HUES6 (cell line): ENCODE results near the gene CFP.
"Not testable (repeated sequence)": the region's sequence is repeated elsewhere in the genome, so short reads cannot be mapped to it uniquely, and the experiment has no call there.

ENCODE experiments used
- H3K27ac ChIP-seq: 2 replicates; pipeline ENCODE4 v1.7.0; 2013; ENCODE audit warnings: low read depth, mild to moderate bottlenecking, low read length, inconsistent platforms
- H3K27me3 ChIP-seq: 2 replicates; pipeline ENCODE4 v1.6.1; 2013; ENCODE audit warnings: low read length; ENCODE audit not compliant: control insufficient read depth, insufficient read depth
- H3K36me3 ChIP-seq: 2 replicates; pipeline ENCODE4 v1.6.1; 2013; ENCODE audit warnings: low read length; ENCODE audit not compliant: control insufficient read depth, insufficient read depth
- H3K4me1 ChIP-seq: 2 replicates; pipeline ENCODE4 v1.6.1; 2013; ENCODE audit warnings: low read length; ENCODE audit not compliant: control insufficient read depth, insufficient read depth
- H3K4me3 ChIP-seq: 2 replicates; pipeline ENCODE4 v1.5.1; 2013; ENCODE audit warnings: low read depth, low read length
- H3K9ac ChIP-seq: one replicate; pipeline ENCODE4 v1.6.1; 2013; ENCODE audit warnings: mild to moderate bottlenecking, low read length
- H3K9me3 ChIP-seq: 2 replicates; pipeline ENCODE4 v1.6.1; 2013; ENCODE audit warnings: low read depth, low read length; ENCODE audit not compliant: control insufficient read depth, insufficient read depth

CFP gene

DNA sequence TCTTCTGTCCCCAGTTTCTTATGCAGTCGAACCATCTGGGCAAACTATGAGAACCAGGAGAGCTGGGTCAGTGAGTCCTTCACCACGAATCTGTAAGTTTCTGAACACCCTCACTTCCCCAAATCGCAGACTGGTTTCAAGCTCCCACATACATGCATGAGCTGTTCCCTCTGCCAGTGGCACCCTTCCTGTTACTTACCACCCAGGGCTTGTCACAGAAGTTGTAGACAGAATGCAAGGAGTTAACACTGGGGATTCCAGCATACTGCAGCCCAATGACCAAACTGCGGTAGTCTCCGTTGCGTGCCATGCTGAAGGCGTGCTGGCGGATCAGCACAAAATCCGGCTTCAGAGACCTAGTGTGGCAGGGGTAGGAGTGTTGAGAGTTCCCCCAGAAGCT is 24.7 kb downstream of the CFP start:
- Histone ChIP-seq H3K4me3 (no peak overlapping the region), H3K4me1 (peaks cover 14% of the 10 kb centered on the region), H3K9ac (no peak overlapping the region), H3K9me3 (peaks cover 13% of the 10 kb centered on the region; the same call in 1 of the 2 replicates), H3K27me3 (no peaks in the 10 kb centered on the region), H3K27ac (no peak overlapping the region), H3K36me3 (no peaks in the 10 kb centered on the region)

GRCh38 chrX:47603125-47603524 is 26.6 kb downstream of the CFP start:
- not testable (repeated sequence) for H3K27ac ChIP-seq, H3K27me3 ChIP-seq, H3K4me3 ChIP-seq, H3K4me1 ChIP-seq, H3K9me3 ChIP-seq, H3K9ac ChIP-seq, H3K36me3 ChIP-seq

- H3K9me3 ChIP-seq: peaks cover 13% of the 10 kb centered on the region
- H3K4me1 ChIP-seq: no peaks in the 10 kb centered on the region
- no peak overlapping the region for H3K4me3 ChIP-seq
- H3K27me3 ChIP-seq: no peaks in the 10 kb centered on the region
- H3K9ac ChIP-seq: no peak overlapping the region
- H3K27ac ChIP-seq: no peak overlapping the region
- no peaks in the 10 kb centered on the region for H3K36me3 ChIP-seq
Observed at GRCh38 chrX:47597222-47597621, 32.5 kb downstream of the CFP start.

GRCh38 chrX:47596256-47596655 is 33.5 kb downstream of the CFP start:
- Histone ChIP-seq H3K27me3 (no peaks in the 10 kb centered on the region), H3K4me1 (no peaks in the 10 kb centered on the region), H3K36me3 (no peaks in the 10 kb centered on the region), H3K27ac (no peak overlapping the region), H3K4me3 (no peak overlapping the region), H3K9ac (no peak overlapping the region), H3K9me3 (peaks cover 13% of the 10 kb centered on the region)

DNA sequence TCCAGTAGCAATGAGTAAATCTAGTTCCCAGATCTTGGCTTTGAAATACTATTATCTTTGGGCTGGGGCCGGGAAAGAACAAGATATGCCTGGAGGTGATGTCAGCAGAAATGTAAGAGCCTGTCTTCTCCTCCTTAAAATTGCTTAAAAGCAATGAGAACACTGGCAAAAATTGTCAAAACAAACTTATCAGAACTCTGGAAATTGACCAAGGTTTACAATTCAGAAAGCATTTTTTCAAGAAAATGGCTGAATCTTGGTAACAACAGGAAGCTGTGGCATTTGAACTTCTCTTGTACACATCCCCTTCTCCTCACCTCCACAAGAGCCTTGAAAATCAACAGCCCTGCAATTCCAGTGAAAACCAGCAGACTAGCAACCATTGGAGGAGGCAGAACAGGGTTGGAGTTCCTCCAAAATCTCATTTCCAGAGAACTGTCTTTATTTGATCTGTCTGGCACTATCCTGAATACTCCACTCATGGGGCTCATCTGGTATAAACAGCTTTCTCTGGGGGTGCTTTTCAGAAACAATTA is 33.9 kb downstream of the CFP start:
- H3K27me3 ChIP-seq: no peaks in the 10 kb centered on the region
- H3K4me1 ChIP-seq: no peaks in the 10 kb centered on the region
- no peak overlapping the region for H3K27ac ChIP-seq
- H3K36me3 ChIP-seq: no peaks in the 10 kb centered on the region
- H3K9me3 ChIP-seq: peaks cover 15% of the 10 kb centered on the region
- no peak overlapping the region for H3K4me3 ChIP-seq
- H3K9ac ChIP-seq: no peak overlapping the region

DNA sequence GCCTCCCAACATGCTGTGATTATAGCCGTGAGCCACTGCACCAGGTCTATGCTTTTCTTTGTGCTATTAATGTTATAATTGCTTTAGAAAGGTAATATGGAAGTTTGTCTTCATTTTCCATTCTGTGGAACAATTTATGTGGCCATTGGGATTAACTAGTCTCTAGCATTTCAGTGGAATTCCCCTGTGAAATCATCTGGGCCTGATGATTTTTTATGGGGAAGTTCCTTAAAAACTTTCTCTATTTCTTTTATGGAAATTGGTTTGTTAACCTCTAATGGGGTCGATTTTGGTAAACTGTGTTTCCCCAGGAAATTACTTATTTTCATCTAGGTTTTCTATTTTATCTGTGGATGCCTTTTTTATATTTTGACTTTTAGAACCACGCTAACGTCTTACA is 36.2 kb downstream of the CFP start:
- peaks cover 9% of the 10 kb centered on the region for H3K9me3 ChIP-seq
- H3K27me3 ChIP-seq: no peaks in the 10 kb centered on the region
- H3K9ac ChIP-seq: no peak overlapping the region
- H3K36me3 ChIP-seq: no peaks in the 10 kb centered on the region
- no peaks in the 10 kb centered on the region for H3K4me1 ChIP-seq
- no peak overlapping the region for H3K27ac ChIP-seq
- H3K4me3 ChIP-seq: no peak overlapping the region

GRCh38 chrX:47590984-47591383 is 38.7 kb downstream of the CFP start:
- H3K27me3 ChIP-seq: no peaks in the 10 kb centered on the region
- H3K9me3 ChIP-seq: peaks cover 9% of the 10 kb centered on the region; the same call in 1 of the 2 replicates
- H3K4me1 ChIP-seq: 0 out of 2 replicates have a peak, but pooled peaks cover 4% of the 10 kb centered on the region
- no peak overlapping the region for H3K27ac ChIP-seq
- H3K9ac ChIP-seq: no peak overlapping the region
- H3K36me3 ChIP-seq: peaks cover 10% of the 10 kb centered on the region; the same call in 1 of the 2 replicates
- H3K4me3 ChIP-seq: no peak overlapping the region

GRCh38 chrX:47587906-47588735 is 41.6 kb downstream of the CFP start:
- no peak overlapping the region for H3K4me3 ChIP-seq
- H3K27ac ChIP-seq: no peak overlapping the region
- no peak overlapping the region for H3K9ac ChIP-seq
- peaks cover 4% of the 10 kb centered on the region; the same call in 1 of the 2 replicates for H3K4me1 ChIP-seq
- peaks cover 12% of the 10 kb centered on the region; the same call in 1 of the 2 replicates for H3K9me3 ChIP-seq
- H3K27me3 ChIP-seq: no peaks in the 10 kb centered on the region
- peaks cover 10% of the 10 kb centered on the region; the same call in 1 of the 2 replicates for H3K36me3 ChIP-seq

DNA sequence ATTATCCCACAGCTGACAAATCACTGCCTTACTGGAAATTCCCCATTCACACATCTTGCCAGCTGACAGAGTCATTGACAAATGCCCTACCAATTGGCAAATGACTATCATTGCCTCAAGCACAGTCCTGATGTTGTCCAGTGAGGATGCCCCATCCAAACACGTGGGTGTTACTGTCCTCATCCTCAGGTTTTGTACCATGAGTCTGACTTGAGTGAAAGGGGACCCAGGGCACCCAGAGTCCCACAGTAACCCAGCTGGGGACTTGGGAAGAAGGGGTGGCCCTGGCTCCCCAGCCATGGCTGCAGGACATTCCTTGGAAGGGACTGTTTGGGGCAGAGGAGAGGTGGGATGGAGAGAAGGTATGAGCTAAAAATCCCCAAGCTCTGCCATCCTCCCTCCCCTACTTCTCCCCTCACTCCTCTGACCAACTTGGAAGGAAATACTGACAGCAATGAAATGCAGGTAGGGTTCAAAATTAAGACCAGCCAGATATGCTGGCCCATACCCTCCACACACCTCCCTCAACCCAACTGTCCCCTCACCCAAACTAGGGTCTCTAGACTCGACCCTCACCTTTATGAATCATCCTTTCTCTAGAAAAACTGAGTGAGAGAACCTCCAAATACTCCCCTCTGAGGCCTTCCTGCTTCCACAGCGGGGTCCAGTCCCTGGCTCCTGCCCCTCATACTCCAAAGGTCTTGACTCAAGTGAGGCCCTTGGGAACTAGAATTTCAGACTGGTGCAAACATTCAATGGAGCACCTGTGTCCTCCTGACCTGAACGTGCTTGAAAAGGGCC is 42.4 kb downstream of the CFP start:
- Histone ChIP-seq H3K27me3 (no peaks in the 10 kb centered on the region), H3K4me3 (no peak overlapping the region)

GRCh38 chrX:47586043-47586787 is 43.5 kb downstream of the CFP start:
- Histone ChIP-seq H3K4me3 (no peak overlapping the region), H3K27ac (no peak overlapping the region), H3K27me3 (no peaks in the 10 kb centered on the region), H3K4me1 (peaks cover 7% of the 10 kb centered on the region; the same call in 1 of the 2 replicates), H3K36me3 (peaks cover 10% of the 10 kb centered on the region; the same call in 1 of the 2 replicates), H3K9ac (no peak overlapping the region), H3K9me3 (peaks cover 12% of the 10 kb centered on the region; the same call in 1 of the 2 replicates)

More for the DNA sequence above, 42.4 kb downstream of the CFP start:
- H3K4me1 ChIP-seq: peaks cover 4% of the 10 kb centered on the region; the same call in 1 of the 2 replicates
- H3K9ac ChIP-seq: no peak overlapping the region
- H3K36me3 ChIP-seq: peaks cover 10% of the 10 kb centered on the region; the same call in 1 of the 2 replicates
- H3K9me3 ChIP-seq: peaks cover 12% of the 10 kb centered on the region; the same call in 1 of the 2 replicates
- no peak overlapping the region for H3K27ac ChIP-seq
